Ovary (tissue), 9 donors: Measurements from ENCODE around the gene TPO. TPM values are rescaled to one million over a fixed set of nuclear protein-coding genes. Genes with fewer than 3 reads are reported as not detected.

Experiments used
- DNase-seq, 5 donors: peaks; one replicate each; pipeline ENCODE4 v3.0.0-alpha.2; 2019 to 2020
- H3K27ac ChIP-seq, 2 donors: fragments of 200-600 bp; one replicate each; pipeline versions ENCODE4 v1.5.1 to v1.8.0; 2019 to 2022
- H3K27me3 ChIP-seq: fragments of 200-600 bp; one replicate; pipeline ENCODE4 v1.8.0; 2022
- H3K36me3 ChIP-seq: fragments of 200-600 bp; sonication (generic); one replicate; pipeline ENCODE4 v1.5.1; 2019
- H3K4me1 ChIP-seq: one replicate; pipeline ENCODE4 v1.8.1; 2013; ENCODE audit warnings: mild to moderate bottlenecking, moderate library complexity; ENCODE audit not compliant: insufficient read depth
- H3K4me3 ChIP-seq: fragments of 200-600 bp; sonication (generic); one replicate; pipeline ENCODE4 v1.5.1; 2017
- H3K9me3 ChIP-seq, 2 donors: fragments of 200-600 bp in 1 of 2; sonication (generic) in 1 of 2; one replicate each; pipeline versions ENCODE4 v1.5.1 to v1.8.1; 2013 to 2019; ENCODE audit warnings: mild to moderate bottlenecking in 1 of 2, moderate library complexity in 1 of 2
- EP300 ChIP-seq: sonication (generic); formaldehyde crosslinking; IDR thresholded peaks from one replicate; pipeline ENCODE4 v1.6.1; 2017; ENCODE audit warnings: antibody characterized with exemption
- POLR2A ChIP-seq: fragments of 450-650 bp; IDR thresholded peaks from one replicate; pipeline ENCODE4 v1.6.1; 2017; ENCODE audit warnings: antibody characterized with exemption, mild to moderate bottlenecking, moderate library complexity
- WGBS, 3 donors: extraction: QIAGEN DNeasy Blood & Tissue Kit in 1 of 3; methylation state at CpG; one replicate each; pipeline versions ENCODE4 v1.1.5 to v1.1.7; 2013 to 2017; 5-methylcytosine and 5-hydroxymethylcytosine counted together
- intact Hi-C, 4 donors: fragments of 100-400 bp; cut with DNase I; formaldehyde crosslinking; loops; one replicate each; pipeline versions ENCODE4 v1.11.0 to v1.15.1; 2022 to 2023
- polyA plus RNA-seq, 2 donors: library from polyadenylated mRNA; stranded (reverse); fragments of 200-250 nt in 1 of 2; fragments of 350-450 nt in 1 of 2; fragmentation: Illumina TruSeq in 1 of 2; extraction: RNeasy Lipid Tissue Mini Kit (QIAGEN cat#74804) in 1 of 2; gene quantifications; one replicate each; pipeline ENCODE4 v1.2.3, GENCODE V29; 2013 to 2014
- total RNA-seq, 7 donors: library from RNA; depleted of rRNA in 2 of 7; stranded (reverse); fragments of >200 nt in 2 of 7; fragmentation: NEBNext Ultra II Directional in 3 of 7; extraction: Animal tissue kit (Norgen Biotek cat#: 25700) in 3 of 7; gene quantifications; one replicate each; pipeline versions ENCODE4 v1.1.0 to v1.2.4, GENCODE V29; 2016 to 2023
- TF ChIP-seq, protein P1 (sequence below), 3 donors: fragments of 450-650 bp in 2 of 3; fragments of 200-600 bp in 1 of 3; IDR thresholded peaks; one replicate each; pipeline versions ENCODE4 v1.5.1 to v1.8.0; 2016 to 2022; ENCODE audit warnings: antibody characterized with exemption in 3 of 3, mild to moderate bottlenecking in 1 of 3
- donor health status: DM: no; HTN: no; CAD: no; lungs with moderate emphysema.
- donor health status: DM: no; HTN: no; CAD: no.
- donor health status: Bipolar disorder and iron deficiency.
- donor health status: DM: yes; HTN: yes; CAD: no.
- donor health status: DM: no; HTN: no; CAD: no.
- donor health status: DM: yes; HTN: yes; CAD: no.

TPO gene
- total and polyA plus RNA-seq, 9 donors = 0.18 to 0.46 (median 0.30) TPM; not detected in 4

DNA sequence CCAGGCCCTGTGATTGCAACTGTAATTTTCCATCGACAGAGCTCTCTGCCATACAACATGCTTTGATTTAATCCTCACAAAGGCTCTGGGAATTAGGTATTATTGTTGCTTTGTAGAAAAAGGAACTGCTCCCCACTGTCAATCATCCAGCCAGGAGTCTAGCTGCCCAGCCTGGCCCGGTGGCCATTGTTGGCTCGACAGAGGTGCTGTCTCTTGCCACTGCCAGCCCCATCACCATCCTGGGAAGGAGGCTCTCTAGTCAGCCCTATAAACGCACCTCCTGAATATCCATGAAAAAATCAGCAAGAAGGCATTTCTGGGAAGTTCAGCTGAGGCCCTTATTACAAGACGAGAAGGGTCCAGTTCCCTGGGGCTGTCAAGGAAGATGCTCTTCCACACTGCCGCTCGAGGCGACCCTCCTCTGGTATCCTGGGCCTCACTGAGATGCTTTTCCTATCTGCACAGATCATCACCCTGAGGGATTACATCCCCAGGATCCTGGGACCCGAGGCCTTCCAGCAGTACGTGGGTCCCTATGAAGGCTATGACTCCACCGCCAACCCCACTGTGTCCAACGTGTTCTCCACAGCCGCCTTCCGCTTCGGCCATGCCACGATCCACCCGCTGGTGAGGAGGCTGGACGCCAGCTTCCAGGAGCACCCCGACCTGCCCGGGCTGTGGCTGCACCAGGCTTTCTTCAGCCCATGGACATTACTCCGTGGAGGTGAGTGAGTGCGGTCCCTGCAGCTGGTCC is 71.0 kb downstream of the TPO start:
- intact Hi-C loops = no loop called here
- TF ChIP-seq POLR2A = no peak
- TF ChIP-seq, protein P1, sequence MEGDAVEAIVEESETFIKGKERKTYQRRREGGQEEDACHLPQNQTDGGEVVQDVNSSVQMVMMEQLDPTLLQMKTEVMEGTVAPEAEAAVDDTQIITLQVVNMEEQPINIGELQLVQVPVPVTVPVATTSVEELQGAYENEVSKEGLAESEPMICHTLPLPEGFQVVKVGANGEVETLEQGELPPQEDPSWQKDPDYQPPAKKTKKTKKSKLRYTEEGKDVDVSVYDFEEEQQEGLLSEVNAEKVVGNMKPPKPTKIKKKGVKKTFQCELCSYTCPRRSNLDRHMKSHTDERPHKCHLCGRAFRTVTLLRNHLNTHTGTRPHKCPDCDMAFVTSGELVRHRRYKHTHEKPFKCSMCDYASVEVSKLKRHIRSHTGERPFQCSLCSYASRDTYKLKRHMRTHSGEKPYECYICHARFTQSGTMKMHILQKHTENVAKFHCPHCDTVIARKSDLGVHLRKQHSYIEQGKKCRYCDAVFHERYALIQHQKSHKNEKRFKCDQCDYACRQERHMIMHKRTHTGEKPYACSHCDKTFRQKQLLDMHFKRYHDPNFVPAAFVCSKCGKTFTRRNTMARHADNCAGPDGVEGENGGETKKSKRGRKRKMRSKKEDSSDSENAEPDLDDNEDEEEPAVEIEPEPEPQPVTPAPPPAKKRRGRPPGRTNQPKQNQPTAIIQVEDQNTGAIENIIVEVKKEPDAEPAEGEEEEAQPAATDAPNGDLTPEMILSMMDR (IDR thresholded peaks at IDR 0.05) = no peak
- TF ChIP-seq EP300 = no peak
- no peak overlapping the region for H3K4me3 ChIP-seq
- DNase-seq = no peak
- H3K27ac ChIP-seq = no peak overlapping the region
- no peaks in the 10 kb centered on the region for H3K27me3 ChIP-seq
- H3K36me3 ChIP-seq = no peaks in the 10 kb centered on the region
- no peaks in the 10 kb centered on the region for H3K4me1 ChIP-seq
- no peaks in the 10 kb centered on the region for H3K9me3 ChIP-seq
- 91 to 96% (median 93%) methylated on average over 22 of the region's 22 CpGs for WGBS, 3 donors

DNA sequence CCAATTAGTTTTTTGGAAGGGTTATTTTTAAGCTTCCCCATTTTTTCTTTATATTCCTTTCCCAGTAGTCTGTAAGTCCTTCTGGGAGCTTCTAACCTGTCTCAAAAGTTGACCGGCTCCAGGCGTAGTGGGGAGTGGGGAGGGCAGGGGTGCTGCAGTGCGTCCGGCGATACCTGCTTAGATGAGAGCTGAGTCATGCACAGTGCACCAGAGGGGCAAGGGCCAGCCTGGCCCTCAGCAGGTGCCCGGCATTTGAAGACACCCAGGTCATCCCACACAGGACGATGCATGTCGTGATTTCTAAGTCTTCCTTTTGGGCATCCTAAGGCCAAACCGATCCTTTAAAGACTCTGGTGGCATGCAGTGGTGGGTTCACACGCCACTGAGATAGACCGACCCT is 73.4 kb downstream of the TPO start:
- DNase-seq = no peak
- WGBS, 3 donors = 94 to 96% (median 94%) methylated on average over 11 of the region's 11 CpGs
- H3K27ac ChIP-seq = no peak overlapping the region
- no peaks in the 10 kb centered on the region for H3K36me3 ChIP-seq
- H3K27me3 ChIP-seq = no peaks in the 10 kb centered on the region
- H3K4me3 ChIP-seq = no peak overlapping the region
- TF ChIP-seq, protein P1 (IDR thresholded peaks at IDR 0.05) = no peak
- no peak for TF ChIP-seq EP300
- no peak for TF ChIP-seq POLR2A
- intact Hi-C loops = no loop called here
- H3K4me1 ChIP-seq = no peaks in the 10 kb centered on the region
- no peaks in the 10 kb centered on the region for H3K9me3 ChIP-seq

DNA sequence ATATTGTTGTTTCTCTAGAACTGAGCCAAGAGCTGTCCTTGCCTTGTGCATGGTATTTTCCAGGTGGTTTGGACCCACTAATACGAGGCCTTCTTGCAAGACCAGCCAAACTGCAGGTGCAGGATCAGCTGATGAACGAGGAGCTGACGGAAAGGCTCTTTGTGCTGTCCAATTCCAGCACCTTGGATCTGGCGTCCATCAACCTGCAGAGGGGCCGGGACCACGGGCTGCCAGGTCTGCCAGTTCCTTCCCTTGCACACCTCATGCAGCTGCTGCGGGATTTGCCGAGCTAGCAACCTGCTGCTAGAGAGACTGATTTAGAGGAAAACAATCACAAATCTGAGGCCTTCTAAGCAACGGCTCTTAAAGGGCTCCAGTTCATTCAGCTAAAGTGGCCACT is 74.5 kb downstream of the TPO start:
- Histone ChIP-seq H3K4me1 (no peaks in the 10 kb centered on the region), H3K36me3 (no peaks in the 10 kb centered on the region), H3K4me3 (no peak overlapping the region), H3K27me3 (no peaks in the 10 kb centered on the region), H3K27ac (no peak overlapping the region), H3K9me3 (no peaks in the 10 kb centered on the region)
- 43 to 62% (median 49%) methylated on average over 9 of the region's 9 CpGs for WGBS, 3 donors
- DNase-seq = no peak
- intact Hi-C loops = no loop called here
- no peak for TF ChIP-seq EP300
- no peak for TF ChIP-seq POLR2A
- TF ChIP-seq, protein P1 (IDR thresholded peaks at IDR 0.05) = no peak

DNA sequence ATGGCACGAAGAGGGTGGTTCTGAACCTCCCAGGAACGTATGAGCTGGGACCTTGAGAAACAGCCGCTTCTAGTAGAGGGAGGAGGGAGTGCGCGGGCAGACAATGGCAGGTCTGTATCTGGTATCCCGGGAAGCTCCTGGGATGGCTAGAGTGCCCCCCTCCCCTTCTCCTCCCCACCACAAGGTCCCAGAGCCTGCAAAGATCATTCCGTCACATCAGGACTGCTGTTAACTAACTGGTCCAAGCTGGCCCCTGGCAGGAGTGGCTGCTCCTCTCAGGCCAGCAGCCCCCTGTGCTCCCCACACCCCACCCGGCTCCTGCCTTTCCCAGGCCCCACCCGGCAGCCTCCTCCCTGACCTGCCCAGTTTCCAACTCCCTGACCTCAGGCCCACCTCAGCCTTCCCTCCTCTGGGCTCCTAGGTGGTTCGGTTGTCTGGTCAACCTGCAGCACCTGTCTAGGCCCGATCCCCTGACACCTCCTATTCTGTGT is 75.0 kb downstream of the TPO start:
- Histone ChIP-seq H3K36me3 (no peaks in the 10 kb centered on the region), H3K27ac (no peak overlapping the region), H3K4me3 (no peak overlapping the region), H3K27me3 (no peaks in the 10 kb centered on the region), H3K4me1 (no peaks in the 10 kb centered on the region), H3K9me3 (no peaks in the 10 kb centered on the region)
- DNase-seq = no peak
- intact Hi-C loops = no loop called here
- WGBS, 3 donors = 39 to 56% (median 52%) methylated on average over 11 of the region's 11 CpGs
- TF ChIP-seq, protein P1 (IDR thresholded peaks at IDR 0.05) = no peak
- TF ChIP-seq EP300 (no peak), POLR2A (no peak)
